ENCODE results near the gene QRFP.

The QRFP gene

GRCh38 chr9:130905902-130906734, 9.5 kb upstream of the QRFP start:
- Histone ChIP-seq H3K9me2 (replicated peaks; ENCODE audit: insufficient read depth, low read length) (no peaks in the 10 kb centered on the region), H3K27ac (ENCODE audit: low read length) (no peak overlapping the region), H3K36me3 (replicated peaks; ENCODE audit: insufficient read depth, low read length) (no peaks in the 10 kb centered on the region), H3K4me1 (ENCODE audit: low read length) (no peaks in the 10 kb centered on the region), H3K4me2 (ENCODE audit: low read depth, low read length) (no peak overlapping the region), H3K27me3 (replicated peaks; ENCODE audit: insufficient read depth, low read length) (peaks cover 85% of the 10 kb centered on the region), H3K79me2 (ENCODE audit: low read length) (no peaks in the 10 kb centered on the region), H3F3A (ENCODE audit: insufficient read depth, low read length) (no peaks in the 10 kb centered on the region), H3K4me3 (ENCODE audit: low read length) (no peak overlapping the region), H4K20me1 (ENCODE audit: insufficient read depth, low read length) (no peaks in the 10 kb centered on the region), H3K9ac (ENCODE audit: low read length) (no peak overlapping the region), H2AFZ (ENCODE audit: low read length) (no peak overlapping the region), H3K9me3 (replicated peaks; ENCODE audit: insufficient read depth, low read length) (no peaks in the 10 kb centered on the region)
- no peak for DNase-seq
- TF ChIP-seq, protein P1, sequence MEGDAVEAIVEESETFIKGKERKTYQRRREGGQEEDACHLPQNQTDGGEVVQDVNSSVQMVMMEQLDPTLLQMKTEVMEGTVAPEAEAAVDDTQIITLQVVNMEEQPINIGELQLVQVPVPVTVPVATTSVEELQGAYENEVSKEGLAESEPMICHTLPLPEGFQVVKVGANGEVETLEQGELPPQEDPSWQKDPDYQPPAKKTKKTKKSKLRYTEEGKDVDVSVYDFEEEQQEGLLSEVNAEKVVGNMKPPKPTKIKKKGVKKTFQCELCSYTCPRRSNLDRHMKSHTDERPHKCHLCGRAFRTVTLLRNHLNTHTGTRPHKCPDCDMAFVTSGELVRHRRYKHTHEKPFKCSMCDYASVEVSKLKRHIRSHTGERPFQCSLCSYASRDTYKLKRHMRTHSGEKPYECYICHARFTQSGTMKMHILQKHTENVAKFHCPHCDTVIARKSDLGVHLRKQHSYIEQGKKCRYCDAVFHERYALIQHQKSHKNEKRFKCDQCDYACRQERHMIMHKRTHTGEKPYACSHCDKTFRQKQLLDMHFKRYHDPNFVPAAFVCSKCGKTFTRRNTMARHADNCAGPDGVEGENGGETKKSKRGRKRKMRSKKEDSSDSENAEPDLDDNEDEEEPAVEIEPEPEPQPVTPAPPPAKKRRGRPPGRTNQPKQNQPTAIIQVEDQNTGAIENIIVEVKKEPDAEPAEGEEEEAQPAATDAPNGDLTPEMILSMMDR (IDR thresholded peaks at IDR 0.05; ENCODE audit: low read length): no peak
- no peak for TF ChIP-seq EZH2 (optimal IDR thresholded peaks at IDR 0.05; ENCODE audit: low read depth, low read length)
- no peak for TF ChIP-seq EZH2phosphoT487 (IDR thresholded peaks at IDR 0.05; ENCODE audit: low read length)

- DNase-seq: no peak
- H3K9me2 ChIP-seq (replicated peaks; ENCODE audit: insufficient read depth, low read length): no peaks in the 10 kb centered on the region
- no peaks in the 10 kb centered on the region for H3K79me2 ChIP-seq (ENCODE audit: low read length)
- H3K4me2 ChIP-seq (ENCODE audit: low read depth, low read length): no peak overlapping the region
- H3K9ac ChIP-seq (ENCODE audit: low read length): no peak overlapping the region
- H3F3A ChIP-seq (ENCODE audit: insufficient read depth, low read length): no peaks in the 10 kb centered on the region
- no peaks in the 10 kb centered on the region for H4K20me1 ChIP-seq (ENCODE audit: insufficient read depth, low read length)
- H2AFZ ChIP-seq (ENCODE audit: low read length): no peak overlapping the region
- TF ChIP-seq EZH2 (optimal IDR thresholded peaks at IDR 0.05; ENCODE audit: low read depth, low read length) (no peak), EZH2phosphoT487 (IDR thresholded peaks at IDR 0.05; ENCODE audit: low read length) (no peak)
- TF ChIP-seq, protein P1 (IDR thresholded peaks at IDR 0.05; ENCODE audit: low read length): no peak
- no peak overlapping the region for H3K27ac ChIP-seq (ENCODE audit: low read length)
- H3K9me3 ChIP-seq (replicated peaks; ENCODE audit: insufficient read depth, low read length): no peaks in the 10 kb centered on the region
- no peaks in the 10 kb centered on the region for H3K4me1 ChIP-seq (ENCODE audit: low read length)
- H3K27me3 ChIP-seq (replicated peaks; ENCODE audit: insufficient read depth, low read length): peaks cover 90% of the 10 kb centered on the region
- no peak overlapping the region for H3K4me3 ChIP-seq (ENCODE audit: low read length)
- H3K36me3 ChIP-seq (replicated peaks; ENCODE audit: insufficient read depth, low read length): no peaks in the 10 kb centered on the region
Observed at GRCh38 chr9:130905125-130905901, 8.7 kb upstream of the QRFP start.

- H3K9ac ChIP-seq (ENCODE audit: low read length): no peak overlapping the region
- TF ChIP-seq EZH2phosphoT487 (IDR thresholded peaks at IDR 0.05; ENCODE audit: low read length) (no peak), EZH2 (optimal IDR thresholded peaks at IDR 0.05; ENCODE audit: low read depth, low read length) (no peak)
Observed at GRCh38 chr9:130904070-130905044, 7.7 kb upstream of the QRFP start.

More at GRCh38 chr9:130904070-130905044, 7.7 kb upstream of the QRFP start:
- no peaks in the 10 kb centered on the region for H3K36me3 ChIP-seq (replicated peaks; ENCODE audit: insufficient read depth, low read length)
- H3K27ac ChIP-seq (ENCODE audit: low read length): no peak overlapping the region
- H4K20me1 ChIP-seq (ENCODE audit: insufficient read depth, low read length): no peaks in the 10 kb centered on the region
- H3K79me2 ChIP-seq (ENCODE audit: low read length): no peaks in the 10 kb centered on the region
- no peaks in the 10 kb centered on the region for H3K9me3 ChIP-seq (replicated peaks; ENCODE audit: insufficient read depth, low read length)
- H3F3A ChIP-seq (ENCODE audit: insufficient read depth, low read length): no peaks in the 10 kb centered on the region
- peaks cover 96% of the 10 kb centered on the region for H3K27me3 ChIP-seq (replicated peaks; ENCODE audit: insufficient read depth, low read length)
- no peak for DNase-seq
- no peak overlapping the region for H3K4me2 ChIP-seq (ENCODE audit: low read depth, low read length)
- H2AFZ ChIP-seq (ENCODE audit: low read length): no peak overlapping the region
- H3K4me1 ChIP-seq (ENCODE audit: low read length): no peaks in the 10 kb centered on the region
- H3K4me3 ChIP-seq (ENCODE audit: low read length): no peak overlapping the region
- H3K9me2 ChIP-seq (replicated peaks; ENCODE audit: insufficient read depth, low read length): no peaks in the 10 kb centered on the region
